Ishikawa (cell line): ENCODE data around the gene HOXB3.

Source experiments
- CEBPB ChIP-seq: IDR thresholded peaks from 2 replicates; pipeline ENCODE4 v1.6.1; 2012
- CREB1 ChIP-seq: IDR thresholded peaks from 2 replicates; pipeline ENCODE4 v1.6.1; 2012; ENCODE audit warnings: low read depth
- EGR1 ChIP-seq: IDR thresholded peaks from 2 replicates; pipeline ENCODE4 v1.6.1; 2012
- EP300 ChIP-seq: IDR thresholded peaks from 2 replicates; pipeline ENCODE4 v1.6.1; 2012; ENCODE audit warnings: borderline replicate concordance
- RAD21 ChIP-seq: IDR thresholded peaks from 2 replicates; pipeline ENCODE4 v1.6.1; 2012; ENCODE audit warnings: low read depth
- REST ChIP-seq: IDR thresholded peaks from 2 replicates; pipeline ENCODE4 v1.6.1; 2012; ENCODE audit warnings: low read depth, mild to moderate bottlenecking
- TAF1 ChIP-seq: IDR thresholded peaks from 2 replicates; pipeline ENCODE4 v1.6.1; 2012; ENCODE audit warnings: low read depth, mild to moderate bottlenecking
- YY1 ChIP-seq: IDR thresholded peaks from 2 replicates; pipeline ENCODE4 v1.6.1; 2012; ENCODE audit warnings: low read depth

GRCh38 chr17:48616717-48617470, 26.9 kb upstream of the HOXB3 start:
- TF ChIP-seq REST, result no peak
- TF ChIP-seq YY1, result no peak
- no peak for TF ChIP-seq CEBPB
- TF ChIP-seq EP300, result no peak
- TF ChIP-seq TAF1, result no peak
- no peak for TF ChIP-seq RAD21
- TF ChIP-seq EGR1, result no peak
- TF ChIP-seq CREB1, result no peak
